IPS-18a (cell line): ENCODE results near the gene FRRS1L.

ENCODE experiments used
- H3K27ac ChIP-seq: one replicate; pipeline ENCODE4 v1.5.1; 2013; ENCODE audit warnings: low read length
- H3K27me3 ChIP-seq: one replicate; pipeline ENCODE4 v1.6.1; 2013; ENCODE audit warnings: mild to moderate bottlenecking, low read length; ENCODE audit not compliant: control insufficient read depth, insufficient read depth
- H3K36me3 ChIP-seq: one replicate; pipeline ENCODE4 v1.6.1; 2013; ENCODE audit warnings: low read depth, low read length; ENCODE audit not compliant: control insufficient read depth
- H3K4me1 ChIP-seq: one replicate; pipeline ENCODE4 v1.6.1; 2013; ENCODE audit warnings: low read depth, low read length; ENCODE audit not compliant: control insufficient read depth
- H3K4me3 ChIP-seq: one replicate; pipeline ENCODE4 v1.5.1; 2013; ENCODE audit warnings: low read length
- H3K9ac ChIP-seq: one replicate; pipeline ENCODE4 v1.6.1; 2013; ENCODE audit warnings: mild to moderate bottlenecking, low read length, moderate library complexity
- H3K9me3 ChIP-seq: one replicate; pipeline ENCODE4 v1.6.1; 2013; ENCODE audit warnings: low read depth, low read length; ENCODE audit not compliant: control insufficient read depth

Gene FRRS1L

DNA sequence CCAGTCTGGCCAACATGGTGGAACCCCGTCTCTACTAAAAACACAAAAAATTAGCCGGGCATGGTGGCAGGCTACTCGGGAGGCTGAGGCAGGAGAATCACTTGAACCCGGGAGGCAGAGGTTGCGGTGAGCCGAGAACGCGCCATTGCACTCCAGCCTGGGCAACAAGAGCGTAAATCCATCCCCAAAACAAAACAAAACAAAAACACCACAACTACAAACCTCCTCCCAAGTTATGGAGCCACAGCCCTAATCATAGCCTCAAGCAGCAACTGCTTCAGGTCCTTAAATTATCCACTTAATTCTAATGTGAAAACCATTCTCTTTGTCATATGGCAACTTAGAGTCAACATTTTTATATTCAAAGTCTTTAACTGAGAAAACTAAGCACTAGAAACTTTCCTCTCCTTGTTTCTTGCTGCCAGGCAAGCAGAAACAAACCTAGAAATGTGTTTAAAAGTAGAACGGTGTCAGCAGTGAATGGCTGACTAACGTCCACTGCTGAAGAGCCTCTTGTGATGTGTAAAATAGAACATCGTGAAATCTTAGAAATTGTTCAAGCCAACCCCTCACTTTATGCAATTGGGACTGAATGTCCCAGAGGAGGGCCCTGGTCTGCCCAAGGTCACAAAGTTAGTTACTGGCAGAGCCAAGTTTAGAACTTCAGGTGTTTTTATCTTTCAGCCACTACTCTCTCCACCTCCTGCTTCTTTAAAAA lies 53.0 kb downstream of the FRRS1L start:
- H3K4me1 ChIP-seq = peaks cover 16% of the 10 kb centered on the region
- H3K4me3 ChIP-seq = no peak overlapping the region
- H3K9ac ChIP-seq = no peak overlapping the region

DNA sequence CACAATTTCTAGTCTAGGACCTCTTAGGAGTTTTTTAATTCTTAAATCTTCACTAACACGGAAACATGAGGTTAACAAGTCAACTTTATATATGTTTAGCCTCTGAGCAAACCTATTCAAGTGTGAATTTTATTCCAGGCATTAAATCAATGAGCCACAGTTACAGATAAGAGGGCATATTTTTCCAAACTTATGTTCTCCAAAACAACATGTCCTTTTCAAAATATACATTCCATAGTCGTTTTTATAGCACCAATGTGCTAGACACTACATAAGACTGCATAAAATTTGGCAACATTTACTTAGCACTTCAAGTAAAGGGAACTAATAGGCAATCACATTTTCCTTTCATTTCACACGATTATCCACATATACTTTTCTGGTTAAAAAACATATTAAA lies 53.8 kb downstream of the FRRS1L start:
- H3K4me1 ChIP-seq = peaks cover 12% of the 10 kb centered on the region
- no peak overlapping the region for H3K4me3 ChIP-seq
- H3K27ac ChIP-seq = no peak overlapping the region

More for the DNA sequence above, 53.0 kb downstream of the FRRS1L start:
- Histone ChIP-seq H3K27ac (no peak overlapping the region), H3K27me3 (no peaks in the 10 kb centered on the region), H3K36me3 (peaks cover 3% of the 10 kb centered on the region), H3K9me3 (no peaks in the 10 kb centered on the region)

DNA sequence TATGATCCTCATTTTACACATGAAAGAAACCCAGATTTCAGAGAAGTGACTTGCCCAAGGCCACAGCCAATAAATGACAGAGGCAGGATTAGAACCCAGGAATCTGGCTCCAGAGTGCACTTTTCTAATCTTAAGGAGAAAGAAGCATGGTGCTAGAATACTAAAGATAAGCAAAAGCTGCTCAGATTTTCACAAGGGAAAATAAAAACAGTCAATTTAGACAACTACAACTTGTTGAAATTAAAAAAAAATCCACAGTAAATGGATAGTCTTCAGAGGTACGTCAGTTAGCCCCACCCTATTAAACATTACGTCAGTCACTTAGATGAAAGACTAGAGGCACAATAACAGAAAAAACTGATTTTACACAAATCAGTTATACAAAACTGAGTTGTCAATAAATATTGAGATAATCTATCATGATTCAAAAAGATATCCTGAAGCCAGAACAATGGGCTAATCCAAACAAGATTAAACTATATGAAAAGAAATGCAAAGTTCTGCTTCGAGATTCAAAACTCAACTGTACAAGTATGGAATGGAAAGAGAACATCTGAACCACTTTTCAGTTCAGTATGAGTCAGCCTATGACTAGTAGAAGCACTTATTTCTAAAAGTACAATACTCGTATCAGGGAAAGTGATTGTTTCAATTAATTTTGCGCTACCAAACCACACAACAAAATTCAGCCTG lies 56.6 kb downstream of the FRRS1L start:
- Histone ChIP-seq H3K4me1 (no peaks in the 10 kb centered on the region), H3K27ac (no peak overlapping the region), H3K27me3 (no peaks in the 10 kb centered on the region), H3K9ac (no peak overlapping the region), H3K36me3 (peaks cover 5% of the 10 kb centered on the region), H3K9me3 (no peaks in the 10 kb centered on the region), H3K4me3 (no peak overlapping the region)

More for the DNA sequence above, 53.8 kb downstream of the FRRS1L start:
- Histone ChIP-seq H3K36me3 (peaks cover 3% of the 10 kb centered on the region), H3K9me3 (no peaks in the 10 kb centered on the region), H3K27me3 (no peaks in the 10 kb centered on the region), H3K9ac (no peak overlapping the region)

DNA sequence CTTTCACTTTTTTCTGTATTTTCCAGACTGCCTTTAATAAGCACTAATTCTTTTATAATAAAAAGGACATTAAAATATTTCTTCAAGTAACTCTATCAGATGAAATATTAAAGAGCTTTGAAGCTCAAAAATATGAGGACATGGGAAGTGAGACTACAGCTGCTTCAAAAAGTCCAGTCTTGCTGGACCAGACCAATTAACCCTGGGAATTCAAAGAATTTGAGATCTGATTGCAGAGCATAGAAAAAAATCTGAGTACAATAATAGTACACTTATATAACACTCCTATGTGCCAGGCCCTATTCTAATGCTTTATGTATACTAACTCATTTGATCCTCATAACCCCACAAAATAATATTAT lies 57.1 kb downstream of the FRRS1L start:
- no peak overlapping the region for H3K4me3 ChIP-seq
- H3K27me3 ChIP-seq = no peaks in the 10 kb centered on the region
- no peak overlapping the region for H3K27ac ChIP-seq
- no peaks in the 10 kb centered on the region for H3K4me1 ChIP-seq
- peaks cover 9% of the 10 kb centered on the region for H3K36me3 ChIP-seq
- no peak overlapping the region for H3K9ac ChIP-seq
- no peaks in the 10 kb centered on the region for H3K9me3 ChIP-seq

DNA sequence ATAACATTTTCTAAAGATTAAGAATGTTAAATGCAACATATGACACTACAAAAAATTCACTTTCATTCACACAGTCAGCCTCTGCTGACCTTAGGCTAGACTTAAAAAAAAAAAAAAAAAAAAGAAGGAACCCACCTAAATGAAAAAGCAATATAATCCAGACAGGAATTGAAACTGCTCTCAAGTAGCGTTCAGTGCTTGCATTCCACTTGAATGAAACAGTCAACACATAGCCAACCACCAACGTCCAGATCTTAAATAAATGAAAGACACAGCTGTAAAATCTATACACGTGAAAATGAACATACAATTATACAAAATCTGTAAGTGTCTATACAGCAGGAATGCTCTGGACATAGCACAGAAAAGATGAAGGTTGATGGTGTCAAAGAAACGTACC lies 58.7 kb downstream of the FRRS1L start:
- H3K36me3 ChIP-seq = peaks cover 14% of the 10 kb centered on the region
- no peaks in the 10 kb centered on the region for H3K27me3 ChIP-seq
- H3K4me3 ChIP-seq = no peak overlapping the region
- H3K27ac ChIP-seq = no peak overlapping the region
- H3K9ac ChIP-seq = no peak overlapping the region
- no peaks in the 10 kb centered on the region for H3K9me3 ChIP-seq
- no peaks in the 10 kb centered on the region for H3K4me1 ChIP-seq

DNA sequence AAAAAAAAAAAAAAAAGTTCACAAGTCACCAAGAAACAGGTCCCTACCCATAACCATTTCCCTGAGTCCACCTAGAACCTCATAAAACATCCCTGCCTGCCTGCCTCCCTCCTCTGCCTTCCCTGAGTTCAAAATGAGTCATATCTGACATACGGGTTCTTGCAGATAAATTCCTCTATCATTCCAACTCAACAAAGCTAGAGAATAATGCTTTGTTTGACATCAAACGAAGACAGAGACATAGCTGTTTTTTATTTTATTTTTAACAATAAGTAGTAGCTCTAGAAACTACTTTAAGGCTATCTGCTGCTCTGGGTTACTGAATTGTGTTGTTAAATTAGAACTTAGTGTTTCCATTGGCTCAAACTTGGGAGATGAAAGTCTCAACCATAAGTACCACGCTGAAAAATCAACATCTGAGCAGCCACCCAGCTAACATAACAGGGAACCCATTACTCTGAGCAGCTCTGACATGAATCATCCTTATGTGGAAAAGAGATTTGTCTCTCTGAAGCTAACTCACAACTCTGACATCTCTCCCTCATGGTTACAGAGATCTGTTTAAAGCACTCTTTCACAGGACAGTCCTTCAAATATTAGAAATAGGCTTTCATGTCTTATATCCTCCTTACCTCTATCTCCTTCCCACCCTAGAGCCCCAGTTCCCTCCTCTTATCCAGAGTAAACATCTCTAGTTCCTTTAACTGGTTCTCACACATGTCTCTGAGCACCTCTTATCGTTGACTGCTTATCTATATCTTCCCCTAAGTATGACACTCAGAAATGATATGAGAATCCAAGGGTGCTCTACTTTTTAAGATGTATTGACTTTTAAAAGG lies 59.4 kb downstream of the FRRS1L start:
- Histone ChIP-seq H3K27ac (no peak overlapping the region), H3K4me1 (peaks cover 2% of the 10 kb centered on the region), H3K36me3 (peaks cover 21% of the 10 kb centered on the region), H3K27me3 (no peaks in the 10 kb centered on the region), H3K9me3 (no peaks in the 10 kb centered on the region), H3K4me3 (no peak overlapping the region), H3K9ac (no peak overlapping the region)

DNA sequence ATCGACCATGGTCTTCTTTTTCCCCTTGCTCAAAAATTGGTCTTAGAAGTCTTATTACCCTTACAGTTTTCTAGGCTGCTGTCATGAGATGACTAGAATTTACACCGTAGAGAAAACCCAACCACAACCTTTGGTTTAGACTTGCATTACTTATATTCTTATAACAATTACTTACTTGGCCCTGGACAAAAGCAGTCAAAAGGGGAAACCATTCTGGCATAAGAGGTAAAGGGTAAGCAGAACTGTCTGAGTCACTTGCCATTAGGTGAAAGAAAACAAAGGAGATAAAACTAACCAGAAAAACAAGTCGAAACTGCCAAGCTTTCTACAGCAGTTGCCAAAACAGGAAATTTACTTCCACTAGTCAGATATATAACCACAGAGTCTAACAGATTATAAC lies 65.2 kb downstream of the FRRS1L start:
- peaks cover 20% of the 10 kb centered on the region for H3K4me1 ChIP-seq
- H3K27me3 ChIP-seq = no peaks in the 10 kb centered on the region
- H3K9ac ChIP-seq = no peak overlapping the region
- no peak overlapping the region for H3K27ac ChIP-seq
- H3K9me3 ChIP-seq = no peaks in the 10 kb centered on the region
- H3K4me3 ChIP-seq = no peak overlapping the region
- peaks cover 24% of the 10 kb centered on the region for H3K36me3 ChIP-seq

DNA sequence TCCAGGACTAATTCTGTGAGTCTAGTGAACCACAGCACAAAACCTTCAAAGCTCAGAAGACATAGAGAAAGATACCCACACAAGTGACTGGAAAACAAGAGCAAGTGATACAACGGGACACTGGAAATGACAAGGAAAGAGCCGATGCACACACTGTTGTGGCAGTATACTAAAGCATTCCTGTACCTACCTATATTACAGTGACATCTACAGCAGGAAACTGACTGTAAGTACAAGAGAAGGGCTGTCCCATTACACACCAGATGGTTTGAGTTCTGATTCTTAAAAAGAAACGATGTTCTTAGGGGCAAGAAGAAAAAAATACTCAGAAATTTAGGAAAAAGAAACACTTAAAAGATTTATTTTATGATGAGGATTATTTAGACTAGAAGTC lies 65.8 kb downstream of the FRRS1L start:
- Histone ChIP-seq H3K36me3 (peaks cover 21% of the 10 kb centered on the region), H3K4me1 (peaks cover 20% of the 10 kb centered on the region), H3K9ac (no peak overlapping the region), H3K4me3 (no peak overlapping the region), H3K27me3 (no peaks in the 10 kb centered on the region), H3K9me3 (no peaks in the 10 kb centered on the region), H3K27ac (no peak overlapping the region)

DNA sequence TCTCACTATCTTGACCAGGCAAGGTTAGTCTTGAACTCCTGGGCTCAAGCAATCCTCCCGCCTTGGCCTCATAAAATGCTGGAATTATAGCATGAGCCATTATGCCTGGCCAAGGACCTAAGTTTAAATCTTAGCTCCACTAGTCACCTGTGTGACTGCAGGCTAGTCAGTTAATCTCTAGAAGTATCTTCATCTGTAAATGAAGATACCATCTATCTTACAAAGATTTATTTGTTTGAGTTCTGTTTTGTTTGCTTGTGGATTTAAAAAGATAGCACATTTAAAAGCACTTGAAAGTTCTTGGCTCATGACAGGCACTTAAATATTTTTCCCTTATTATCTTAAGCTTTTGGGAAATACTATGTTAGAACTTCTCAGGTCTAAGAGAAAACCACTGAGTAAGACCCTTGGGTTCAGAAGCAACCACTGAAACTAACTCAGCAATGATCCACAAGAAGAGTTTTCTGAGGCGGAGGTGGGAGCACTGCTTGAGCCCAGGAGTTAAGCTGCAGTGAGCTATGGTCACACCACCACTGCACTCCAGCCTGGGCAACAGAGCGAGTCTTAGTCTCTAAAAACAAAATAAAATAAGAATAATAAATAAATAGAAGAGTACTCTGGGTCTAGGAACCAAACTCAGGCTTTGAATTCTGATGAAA lies 66.4 kb downstream of the FRRS1L start:
- Histone ChIP-seq H3K4me1 (peaks cover 20% of the 10 kb centered on the region), H3K4me3 (no peak overlapping the region), H3K9ac (no peak overlapping the region), H3K36me3 (peaks cover 20% of the 10 kb centered on the region), H3K9me3 (no peaks in the 10 kb centered on the region), H3K27ac (no peak overlapping the region), H3K27me3 (no peaks in the 10 kb centered on the region)

DNA sequence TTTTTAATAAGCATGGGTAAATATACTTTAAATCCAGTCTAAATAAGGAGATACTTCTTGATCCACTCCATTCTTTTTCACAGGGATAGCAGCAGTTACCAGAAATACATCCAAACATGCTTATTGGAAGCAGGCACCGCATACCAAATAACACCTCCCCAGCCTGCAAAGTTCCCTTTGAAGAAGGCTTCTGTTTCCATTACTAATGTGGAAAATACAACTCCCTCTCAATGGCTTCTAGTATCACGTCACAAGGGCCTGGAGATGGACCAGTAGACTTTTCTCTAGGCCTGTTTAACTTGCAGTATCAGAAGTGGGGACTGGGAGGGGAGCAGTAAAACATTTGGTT lies 68.1 kb downstream of the FRRS1L start:
- Histone ChIP-seq H3K27ac (peak overlapping the region; percentile 3), H3K9me3 (no peaks in the 10 kb centered on the region), H3K36me3 (peaks cover 22% of the 10 kb centered on the region), H3K4me1 (peaks cover 20% of the 10 kb centered on the region), H3K9ac (no peak overlapping the region), H3K4me3 (no peak overlapping the region), H3K27me3 (no peaks in the 10 kb centered on the region)

DNA sequence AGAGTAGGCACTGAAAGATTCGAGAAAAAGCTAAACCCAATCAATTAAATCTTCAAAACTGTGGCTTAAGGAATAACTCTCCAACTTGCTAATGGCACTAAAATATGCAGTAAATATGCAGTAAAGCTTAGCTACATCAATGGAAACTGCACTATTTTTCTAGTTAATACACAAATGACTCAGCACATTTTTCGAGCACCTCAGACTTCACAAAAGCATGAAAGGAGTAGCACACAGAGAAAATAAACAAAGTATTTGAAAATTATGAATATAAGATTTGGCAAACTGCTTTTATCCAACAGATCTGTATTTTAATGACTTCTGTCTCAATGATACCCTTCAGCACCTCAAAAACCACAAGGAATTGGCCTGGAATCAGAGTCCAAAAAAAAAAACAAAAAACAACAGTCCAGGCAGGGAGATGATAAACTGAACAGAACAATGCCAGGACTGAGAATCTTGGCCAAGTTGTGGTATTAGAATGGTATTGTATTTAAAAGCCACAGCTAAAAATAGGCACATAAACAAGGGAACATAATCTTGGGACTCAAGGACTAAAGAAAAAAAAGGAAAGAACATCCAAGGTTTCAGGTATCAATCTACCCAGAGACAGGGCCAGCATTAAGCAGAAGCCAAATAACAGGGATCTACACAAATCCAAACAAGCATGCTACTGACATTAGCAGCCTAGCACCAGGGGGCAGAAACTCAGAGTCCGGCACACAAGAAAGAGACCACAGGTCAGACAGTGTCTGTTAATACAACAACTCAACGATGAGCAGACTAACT lies 68.7 kb downstream of the FRRS1L start:
- Histone ChIP-seq H3K27me3 (no peaks in the 10 kb centered on the region), H3K4me3 (no peak overlapping the region), H3K36me3 (peaks cover 23% of the 10 kb centered on the region), H3K4me1 (peaks cover 20% of the 10 kb centered on the region), H3K27ac (peak overlapping the region; percentile 3), H3K9ac (no peak overlapping the region), H3K9me3 (no peaks in the 10 kb centered on the region)
